ENCODE results near the gene GPR162. TPM values are rescaled to one million over a fixed set of nuclear protein-coding genes. Genes with fewer than 3 reads are reported as not detected.

The GPR162 gene
- total and polyA plus RNA-seq, 2 of the 4 experiments (the other 2 are of a cell fraction), result 2.9 to 6.0 TPM

DNA sequence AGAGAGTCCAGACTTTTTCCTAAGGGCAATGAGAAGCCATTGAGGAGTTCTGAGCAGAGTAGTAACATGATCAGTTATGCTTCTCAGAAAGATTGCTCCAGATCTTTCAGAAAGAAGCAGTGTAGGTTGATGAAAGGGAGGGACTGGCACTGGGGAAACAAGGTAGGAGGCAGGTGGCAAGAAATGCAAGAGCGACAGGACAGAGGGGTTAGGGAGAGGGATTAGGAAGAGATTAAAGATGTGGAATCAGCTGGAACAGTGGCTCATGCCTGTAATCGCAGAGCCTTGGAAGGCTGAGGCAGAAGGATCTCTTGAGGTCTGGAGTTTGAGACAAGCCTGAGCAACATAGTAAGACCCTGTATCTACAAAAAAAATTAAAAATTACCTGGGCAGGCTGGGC is 26.1 kb downstream of the GPR162 start:
- no TSS peak for BruUV-seq (replicated peaks)
- Histone ChIP-seq H3K14ac (replicated peaks; ENCODE audit: low read depth, low read length) (no peak overlapping the region), H3K23ac (ENCODE audit: low read depth, low read length) (no peak overlapping the region), H2BK15ac (ENCODE audit: low read depth, low read length) (no peak overlapping the region), H3K79me1 (ENCODE audit: low read depth in 1 of 2, low read length in 2 of 2) (peaks cover 6 to 21% of the 10 kb centered on the region in 2 experiments), H2BK20ac (ENCODE audit: low read depth, low read length) (no peak overlapping the region), H4K5ac (ENCODE audit: low read depth, low read length) (no peak overlapping the region), H2BK5ac (ENCODE audit: low read depth, low read length, poor library complexity, severe bottlenecking) (no peak overlapping the region), H3K4me1 (ENCODE audit: control insufficient read depth, insufficient read depth, low read length) (no peaks in the 10 kb centered on the region), H3K36me3 (ENCODE audit: control insufficient read depth, insufficient read depth, low read length) (peaks cover 52% of the 10 kb centered on the region), H3K9ac (ENCODE audit: low read depth, low read length) (no peak overlapping the region), H3K18ac (ENCODE audit: low read depth, low read length) (no peak overlapping the region), H3K27ac (ENCODE audit: insufficient read depth, low read length) (no peak overlapping the region), H3K4ac (ENCODE audit: low read depth, low read length) (no peak overlapping the region), H3K4me3 (ENCODE audit: insufficient read depth, low read depth, low read length) (no peak overlapping the region), H2AK9ac (replicated peaks; ENCODE audit: low read depth, low read length, poor library complexity) (no peak overlapping the region), H2BK120ac (ENCODE audit: low read depth, low read length) (no peak overlapping the region), H3K9me3 (ENCODE audit: control insufficient read depth, insufficient read depth, low read length) (no peaks in the 10 kb centered on the region), H3K27me3 (ENCODE audit: control insufficient read depth, insufficient read depth, low read length) (no peaks in the 10 kb centered on the region), H3K56ac (ENCODE audit: extremely low read depth, insufficient read depth, low read length) (no peak overlapping the region), H4K20me1 (ENCODE audit: insufficient read depth, low read length) (peaks cover 7% of the 10 kb centered on the region), H2AK5ac (ENCODE audit: low read depth, low read length) (no peak overlapping the region), H4K91ac (ENCODE audit: insufficient read depth, low read depth, low read length) (no peak overlapping the region), H4K8ac (ENCODE audit: low read depth in 2 of 2, low read length in 2 of 2) (no peak overlapping the region), H3K9me1 (ENCODE audit: insufficient read depth, low read length) (no peaks in the 10 kb centered on the region), H2AFZ (replicated peaks; ENCODE audit: low read length, poor library complexity) (no peak overlapping the region), H3K4me2 (ENCODE audit: low read depth, low read length) (no peak overlapping the region)
- no peak for ATAC-seq (ENCODE audit: low read depth)
- ChIA-PET CTCF (no interaction called here), POLR2A (ENCODE audit: unreplicated experiment) (no interaction called here)
- intact Hi-C loops (cut with micrococcal nuclease), result no loop called here
- in situ Hi-C loops (cut with MboI; ENCODE audit: low sequenced_read_pairs), result no loop called here
- DNase-seq, result no peak
- dilution Hi-C loops (cut with HindIII; ENCODE audit: low sequenced_read_pairs, unreplicated experiment), result no loop called here
- 100% methylated on average over 1 of the region's 2 CpGs; no CpG with 5 or more reads in 1 of the 2 experiments for WGBS, 2 experiments (ENCODE audit: extremely low coverage in 2 of 2, insufficient read length in 1 of 2)
- no peak for TF ChIP-seq MAZ (IDR thresholded peaks at IDR 0.05; ENCODE audit: borderline replicate concordance, low read depth, low read length)
- no peak for TF ChIP-seq CHD1 (IDR thresholded peaks at IDR 0.05; ENCODE audit: low read depth, low read length)
- no peak for TF ChIP-seq MAFK (IDR thresholded peaks at IDR 0.05; ENCODE audit: low read depth, low read length)
- TF ChIP-seq, protein P1, sequence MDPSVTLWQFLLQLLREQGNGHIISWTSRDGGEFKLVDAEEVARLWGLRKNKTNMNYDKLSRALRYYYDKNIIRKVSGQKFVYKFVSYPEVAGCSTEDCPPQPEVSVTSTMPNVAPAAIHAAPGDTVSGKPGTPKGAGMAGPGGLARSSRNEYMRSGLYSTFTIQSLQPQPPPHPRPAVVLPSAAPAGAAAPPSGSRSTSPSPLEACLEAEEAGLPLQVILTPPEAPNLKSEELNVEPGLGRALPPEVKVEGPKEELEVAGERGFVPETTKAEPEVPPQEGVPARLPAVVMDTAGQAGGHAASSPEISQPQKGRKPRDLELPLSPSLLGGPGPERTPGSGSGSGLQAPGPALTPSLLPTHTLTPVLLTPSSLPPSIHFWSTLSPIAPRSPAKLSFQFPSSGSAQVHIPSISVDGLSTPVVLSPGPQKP (IDR thresholded peaks at IDR 0.05; ENCODE audit: borderline replicate concordance, low read depth, low read length), result no peak
- no peak for TF ChIP-seq CEBPB (IDR thresholded peaks at IDR 0.05; ENCODE audit: low read depth, low read length)
- TF ChIP-seq NFE2L2 (IDR thresholded peaks at IDR 0.05; ENCODE audit: low read depth, low read length), result no peak

All from IMR-90 (cell line).